Loucy (cell line): ENCODE measurements around the gene BICD1.

Source experiments
- H2AFZ ChIP-seq: fragments of 200-600 bp; sonication (generic); 2 replicates; pipeline ENCODE4 v1.6.0; 2016; ENCODE audit warnings: antibody characterized with exemption, mild to moderate bottlenecking, low read length, moderate library complexity
- H3F3A ChIP-seq: fragments of 200-600 bp; 2 replicates; pipeline ENCODE4 v1.6.0; 2016; ENCODE audit warnings: antibody characterized with exemption, low read depth, mild to moderate bottlenecking
- H3K27me3 ChIP-seq: fragments of 200-600 bp; sonication (generic); 2 replicates; pipeline ENCODE4 v1.6.1; 2014; ENCODE audit warnings: low read length, mild to moderate bottlenecking; ENCODE audit not compliant: insufficient read depth, poor library complexity, severe bottlenecking
- H3K36me3 ChIP-seq: fragments of 200-600 bp; sonication (generic); 2 replicates; pipeline ENCODE4 v1.6.1; 2016; ENCODE audit warnings: low read length; ENCODE audit not compliant: insufficient read depth
- H3K4me1 ChIP-seq: fragments of 200-600 bp; sonication (generic); 2 replicates; pipeline ENCODE4 v1.5.1; 2014; ENCODE audit warnings: low read length, mild to moderate bottlenecking; ENCODE audit not compliant: insufficient read depth, poor library complexity, severe bottlenecking
- H3K4me2 ChIP-seq: fragments of 200-600 bp; sonication (generic); 2 replicates; pipeline ENCODE4 v1.6.0; 2014; ENCODE audit warnings: antibody characterized with exemption, low read length, low read depth, mild to moderate bottlenecking; ENCODE audit not compliant: poor library complexity, severe bottlenecking
- H3K4me3 ChIP-seq: fragments of 200-600 bp; sonication (generic); 2 replicates; pipeline ENCODE4 v1.5.1; 2014; ENCODE audit warnings: low read length, mild to moderate bottlenecking, mixed read lengths; ENCODE audit not compliant: poor library complexity, severe bottlenecking
- H3K79me2 ChIP-seq: fragments of 200-600 bp; sonication (generic); 2 replicates; pipeline ENCODE4 v1.6.1; 2014; ENCODE audit warnings: low read length; ENCODE audit not compliant: insufficient read depth
- H3K9ac ChIP-seq: fragments of 200-600 bp; sonication (generic); 2 replicates; pipeline ENCODE4 v1.6.0; 2014; ENCODE audit warnings: mild to moderate bottlenecking, low read depth, low read length, moderate library complexity; ENCODE audit not compliant: poor library complexity, severe bottlenecking
- H3K9me2 ChIP-seq: fragments of 200-600 bp; sonication (generic); replicated peaks from 2 replicates; pipeline ENCODE4 v1.6.1; 2016; ENCODE audit warnings: low read depth, low read length, mixed read lengths
- H3K9me3 ChIP-seq: fragments of 200-600 bp; sonication (generic); 2 replicates; pipeline ENCODE4 v1.6.1; 2014; ENCODE audit warnings: mild to moderate bottlenecking, antibody characterized with exemption, low read length, low read depth; ENCODE audit not compliant: insufficient read depth
- H4K20me1 ChIP-seq: fragments of 200-600 bp; sonication (generic); 2 replicates; pipeline ENCODE4 v1.6.0; 2014; ENCODE audit warnings: antibody characterized with exemption, low read length, mild to moderate bottlenecking; ENCODE audit not compliant: insufficient read depth, poor library complexity, severe bottlenecking
- CTCF ChIP-seq: fragments of 200-600 bp; sonication (generic); conservative IDR thresholded peaks from 2 replicates; pipeline ENCODE4 v1.5.1; 2014; ENCODE audit warnings: mild to moderate bottlenecking, antibody characterized with exemption, low read length
- EZH2phosphoT487 ChIP-seq: fragments of 200-600 bp; IDR thresholded peaks from 2 replicates; pipeline ENCODE4 v1.6.1; 2018; ENCODE audit warnings: antibody characterized with exemption, mild to moderate bottlenecking, moderate library complexity, borderline replicate concordance

Gene BICD1

GRCh38 chr12:32070370-32070769 lies 36.3 kb upstream of the BICD1 start:
- no peak overlapping the region for H2AFZ ChIP-seq
- H4K20me1 ChIP-seq, result no peaks in the 10 kb centered on the region
- no peaks in the 10 kb centered on the region for H3K4me1 ChIP-seq
- TF ChIP-seq EZH2phosphoT487 (no peak), CTCF (no peak)
- H3K36me3 ChIP-seq, result no peaks in the 10 kb centered on the region
- no peak overlapping the region for H3K4me3 ChIP-seq
- H3K9me3 ChIP-seq, result no peaks in the 10 kb centered on the region
- H3K4me2 ChIP-seq, result no peak overlapping the region
- H3F3A ChIP-seq, result no peaks in the 10 kb centered on the region
- H3K9ac ChIP-seq, result no peak overlapping the region
- no peaks in the 10 kb centered on the region for H3K79me2 ChIP-seq
- no peaks in the 10 kb centered on the region for H3K9me2 ChIP-seq
- H3K27me3 ChIP-seq, result no peaks in the 10 kb centered on the region

GRCh38 chr12:32072102-32072501 lies 34.5 kb upstream of the BICD1 start:
- Histone ChIP-seq H2AFZ (no peak overlapping the region), H3F3A (no peaks in the 10 kb centered on the region), H4K20me1 (no peaks in the 10 kb centered on the region), H3K9me3 (no peaks in the 10 kb centered on the region), H3K4me3 (no peak overlapping the region), H3K9me2 (no peaks in the 10 kb centered on the region), H3K4me1 (no peaks in the 10 kb centered on the region), H3K27me3 (no peaks in the 10 kb centered on the region), H3K36me3 (no peaks in the 10 kb centered on the region), H3K4me2 (no peak overlapping the region), H3K9ac (no peak overlapping the region), H3K79me2 (no peaks in the 10 kb centered on the region)
- TF ChIP-seq CTCF, result no peak
- no peak for TF ChIP-seq EZH2phosphoT487

GRCh38 chr12:32074432-32074831 lies 32.2 kb upstream of the BICD1 start:
- H3K9me3 ChIP-seq, result no peaks in the 10 kb centered on the region
- no peaks in the 10 kb centered on the region for H3K36me3 ChIP-seq
- no peaks in the 10 kb centered on the region for H3K9me2 ChIP-seq
- H3K79me2 ChIP-seq, result no peaks in the 10 kb centered on the region
- no peak overlapping the region for H3K9ac ChIP-seq
- H3K4me3 ChIP-seq, result no peak overlapping the region
- no peak overlapping the region for H2AFZ ChIP-seq
- no peaks in the 10 kb centered on the region for H3K4me1 ChIP-seq
- no peak overlapping the region for H3K4me2 ChIP-seq
- H3K27me3 ChIP-seq, result no peaks in the 10 kb centered on the region
- TF ChIP-seq EZH2phosphoT487, result no peak
- no peak for TF ChIP-seq CTCF
- H3F3A ChIP-seq, result no peaks in the 10 kb centered on the region
- H4K20me1 ChIP-seq, result no peaks in the 10 kb centered on the region
